GM19351 (cell line): ENCODE results near the gene CAMTA1.

Experiments
- ATAC-seq: cut with Tn5 transposase; IDR thresholded peaks from one replicate; pipeline ENCODE4 v1.9.1; 2021; ENCODE audit warnings: mild to moderate bottlenecking, moderate library complexity; ENCODE audit not compliant: unreplicated experiment

CAMTA1 gene

GRCh38 chr1:6870086-6870485 lies 84.8 kb downstream of the CAMTA1 start:
- no peak for ATAC-seq

- no peak for ATAC-seq
These were observed 85.3 kb downstream of the CAMTA1 start for GRCh38 chr1:6870571-6870970.

- no peak for ATAC-seq
These were observed 86.2 kb downstream of the CAMTA1 start for GRCh38 chr1:6871300-6871972.

GRCh38 chr1:6872573-6873261 lies 87.5 kb downstream of the CAMTA1 start:
- no peak for ATAC-seq

GRCh38 chr1:6873298-6874015 lies 88.2 kb downstream of the CAMTA1 start:
- ATAC-seq, result no peak

- ATAC-seq, result no peak
These were observed 89.0 kb downstream of the CAMTA1 start for GRCh38 chr1:6874298-6874697.

- ATAC-seq, result no peak
These were observed 95.9 kb downstream of the CAMTA1 start for GRCh38 chr1:6880951-6881690.

- no peak for ATAC-seq
These were observed 97.2 kb downstream of the CAMTA1 start for GRCh38 chr1:6882414-6882813.

GRCh38 chr1:6884652-6885153 lies 99.4 kb downstream of the CAMTA1 start:
- ATAC-seq, result no peak

GRCh38 chr1:6885426-6885825 lies 100.2 kb downstream of the CAMTA1 start:
- ATAC-seq, result no peak

- ATAC-seq, result no peak
These were observed 101.3 kb downstream of the CAMTA1 start for GRCh38 chr1:6886523-6886922.

GRCh38 chr1:6888268-6888667 lies 103.0 kb downstream of the CAMTA1 start:
- no peak for ATAC-seq

GRCh38 chr1:6888870-6889269 lies 103.6 kb downstream of the CAMTA1 start:
- ATAC-seq, result no peak

- no peak for ATAC-seq
These were observed 104.7 kb downstream of the CAMTA1 start for GRCh38 chr1:6889875-6890480.

GRCh38 chr1:6890686-6891085 lies 105.4 kb downstream of the CAMTA1 start:
- no peak for ATAC-seq

- no peak for ATAC-seq
These were observed 106.7 kb downstream of the CAMTA1 start for GRCh38 chr1:6891781-6892579.

GRCh38 chr1:6893388-6893787 lies 108.1 kb downstream of the CAMTA1 start:
- no peak for ATAC-seq

- no peak for ATAC-seq
These were observed 111.9 kb downstream of the CAMTA1 start for GRCh38 chr1:6897138-6897537.

GRCh38 chr1:6898974-6899539 lies 113.8 kb downstream of the CAMTA1 start:
- no peak for ATAC-seq

GRCh38 chr1:6899621-6900020 lies 114.4 kb downstream of the CAMTA1 start:
- no peak for ATAC-seq
